Loucy (cell line): ENCODE data around the gene ATF5.
A peak's percentile ranks its signal among the peaks of the same experiment; 100 is the strongest.
"Not testable (repeated sequence)": the region's sequence is repeated elsewhere in the genome, so short reads cannot be mapped to it uniquely, and the experiment has no call there.

Experiments
- H2AFZ ChIP-seq: fragments of 200-600 bp; sonication (generic); 2 replicates; pipeline ENCODE4 v1.6.0; 2016; ENCODE audit warnings: antibody characterized with exemption, mild to moderate bottlenecking, low read length, moderate library complexity
- H3F3A ChIP-seq: fragments of 200-600 bp; 2 replicates; pipeline ENCODE4 v1.6.0; 2016; ENCODE audit warnings: antibody characterized with exemption, low read depth, mild to moderate bottlenecking
- H3K27me3 ChIP-seq: fragments of 200-600 bp; sonication (generic); 2 replicates; pipeline ENCODE4 v1.6.1; 2014; ENCODE audit warnings: low read length, mild to moderate bottlenecking; ENCODE audit not compliant: insufficient read depth, poor library complexity, severe bottlenecking
- H3K36me3 ChIP-seq: fragments of 200-600 bp; sonication (generic); 2 replicates; pipeline ENCODE4 v1.6.1; 2016; ENCODE audit warnings: low read length; ENCODE audit not compliant: insufficient read depth
- H3K4me1 ChIP-seq: fragments of 200-600 bp; sonication (generic); 2 replicates; pipeline ENCODE4 v1.5.1; 2014; ENCODE audit warnings: low read length, mild to moderate bottlenecking; ENCODE audit not compliant: insufficient read depth, poor library complexity, severe bottlenecking
- H3K4me2 ChIP-seq: fragments of 200-600 bp; sonication (generic); 2 replicates; pipeline ENCODE4 v1.6.0; 2014; ENCODE audit warnings: antibody characterized with exemption, low read length, low read depth, mild to moderate bottlenecking; ENCODE audit not compliant: poor library complexity, severe bottlenecking
- H3K4me3 ChIP-seq: fragments of 200-600 bp; sonication (generic); 2 replicates; pipeline ENCODE4 v1.5.1; 2014; ENCODE audit warnings: low read length, mild to moderate bottlenecking, mixed read lengths; ENCODE audit not compliant: poor library complexity, severe bottlenecking
- H3K79me2 ChIP-seq: fragments of 200-600 bp; sonication (generic); 2 replicates; pipeline ENCODE4 v1.6.1; 2014; ENCODE audit warnings: low read length; ENCODE audit not compliant: insufficient read depth
- H3K9ac ChIP-seq: fragments of 200-600 bp; sonication (generic); 2 replicates; pipeline ENCODE4 v1.6.0; 2014; ENCODE audit warnings: mild to moderate bottlenecking, low read depth, low read length, moderate library complexity; ENCODE audit not compliant: poor library complexity, severe bottlenecking
- H3K9me2 ChIP-seq: fragments of 200-600 bp; sonication (generic); replicated peaks from 2 replicates; pipeline ENCODE4 v1.6.1; 2016; ENCODE audit warnings: low read depth, low read length, mixed read lengths
- H3K9me3 ChIP-seq: fragments of 200-600 bp; sonication (generic); 2 replicates; pipeline ENCODE4 v1.6.1; 2014; ENCODE audit warnings: mild to moderate bottlenecking, antibody characterized with exemption, low read length, low read depth; ENCODE audit not compliant: insufficient read depth
- H4K20me1 ChIP-seq: fragments of 200-600 bp; sonication (generic); 2 replicates; pipeline ENCODE4 v1.6.0; 2014; ENCODE audit warnings: antibody characterized with exemption, low read length, mild to moderate bottlenecking; ENCODE audit not compliant: insufficient read depth, poor library complexity, severe bottlenecking
- CTCF ChIP-seq: fragments of 200-600 bp; sonication (generic); conservative IDR thresholded peaks from 2 replicates; pipeline ENCODE4 v1.5.1; 2014; ENCODE audit warnings: mild to moderate bottlenecking, antibody characterized with exemption, low read length
- EZH2phosphoT487 ChIP-seq: fragments of 200-600 bp; IDR thresholded peaks from 2 replicates; pipeline ENCODE4 v1.6.1; 2018; ENCODE audit warnings: antibody characterized with exemption, mild to moderate bottlenecking, moderate library complexity, borderline replicate concordance

ATF5 gene

GRCh38 chr19:49939721-49940481 lies 10.9 kb downstream of the ATF5 start:
- Histone ChIP-seq H3K9me2 (no peaks in the 10 kb centered on the region), H3K27me3 (no peaks in the 10 kb centered on the region), H3K4me3 (no peak overlapping the region), H4K20me1 (no peaks in the 10 kb centered on the region), H3K9me3 (no peaks in the 10 kb centered on the region), H2AFZ (no peak overlapping the region), H3K4me1 (no peaks in the 10 kb centered on the region), H3K4me2 (no peak overlapping the region), H3K79me2 (no peaks in the 10 kb centered on the region), H3K9ac (no peak overlapping the region), H3F3A (no peaks in the 10 kb centered on the region; the same call in 1 of the 2 replicates), H3K36me3 (no peaks in the 10 kb centered on the region)
- TF ChIP-seq CTCF (peak; percentile 53), EZH2phosphoT487 (no peak)

GRCh38 chr19:49940482-49940791 lies 11.4 kb downstream of the ATF5 start:
- Histone ChIP-seq H3F3A (no peaks in the 10 kb centered on the region; the same call in 1 of the 2 replicates), H3K79me2 (no peaks in the 10 kb centered on the region), H3K9me3 (no peaks in the 10 kb centered on the region), H3K27me3 (no peaks in the 10 kb centered on the region), H3K36me3 (no peaks in the 10 kb centered on the region), H2AFZ (no peak overlapping the region), H3K9me2 (no peaks in the 10 kb centered on the region), H3K9ac (no peak overlapping the region), H4K20me1 (no peaks in the 10 kb centered on the region), H3K4me2 (no peak overlapping the region), H3K4me1 (no peaks in the 10 kb centered on the region), H3K4me3 (no peak overlapping the region)
- TF ChIP-seq EZH2phosphoT487, result no peak
- TF ChIP-seq CTCF, result no peak; the same call in 1 of the 2 replicates

- not testable (repeated sequence) for H3F3A ChIP-seq, H2AFZ ChIP-seq, H3K27me3 ChIP-seq, H3K9ac ChIP-seq, H3K4me3 ChIP-seq, H4K20me1 ChIP-seq, H3K4me1 ChIP-seq, H3K9me3 ChIP-seq, H3K36me3 ChIP-seq, H3K4me2 ChIP-seq, H3K79me2 ChIP-seq, H3K9me2 ChIP-seq
Measured at GRCh38 chr19:49944567-49944966, 15.6 kb downstream of the ATF5 start.

GRCh38 chr19:49946415-49946814 lies 17.4 kb downstream of the ATF5 start:
- no peaks in the 10 kb centered on the region for H3K9me3 ChIP-seq
- H3K4me3 ChIP-seq, result no peak overlapping the region
- H3K36me3 ChIP-seq, result no peaks in the 10 kb centered on the region
- no peak overlapping the region for H2AFZ ChIP-seq
- H4K20me1 ChIP-seq, result no peaks in the 10 kb centered on the region
- H3F3A ChIP-seq, result no peaks in the 10 kb centered on the region
- no peak for TF ChIP-seq CTCF
- TF ChIP-seq EZH2phosphoT487, result no peak
- H3K9ac ChIP-seq, result no peak overlapping the region
- H3K4me1 ChIP-seq, result no peaks in the 10 kb centered on the region
- H3K27me3 ChIP-seq, result no peaks in the 10 kb centered on the region
- no peaks in the 10 kb centered on the region for H3K79me2 ChIP-seq
- no peak overlapping the region for H3K4me2 ChIP-seq
- H3K9me2 ChIP-seq, result no peaks in the 10 kb centered on the region
